HepG2 (cell line): Measurements from ENCODE around the gene ONECUT3. TPM values are rescaled to one million over a fixed set of nuclear protein-coding genes. Genes with fewer than 3 reads are reported as not detected.
A peak's percentile ranks its signal among the peaks of the same experiment; 100 is the strongest.

Experiments
- ATAC-seq: fragments of 200-7000 bp; cut with Tn5 transposase; 3 replicates; pipeline ENCODE4 v1.9.1; 2020; ENCODE audit warnings: mild to moderate bottlenecking, moderate library complexity
- BruUV-seq: library from RNA; stranded (reverse); fragments of 400-500 nt; replicated peaks from 2 replicates; lab custom pipeline; 2021; lab: Mats Ljungman, UMichigan
- CTCF ChIA-PET: fragments of 300-600 bp; formaldehyde crosslinking; extraction: SDS; loops from one replicate; lab custom pipeline; 2021; ENCODE audit warnings: low total read pairs, inconsistent platforms, low intra/inter-chr PET ratio; lab: Yijun Ruan, JAX
- POLR2A ChIA-PET: fragments of 350-600 bp; sonication (Branson Sonifier 250); formaldehyde crosslinking; loops from one replicate; lab custom pipeline; 2020; ENCODE audit warnings: antibody characterized with exemption, inconsistent platforms; lab: Yijun Ruan, JAX
- DNase-seq: peaks from one replicate; pipeline ENCODE4 v3.0.0-alpha.2; 2015; ENCODE audit warnings: low spot score
- FAIRE-seq: peaks from 3 replicates; lab custom pipeline; 2011; peaks lifted over from hg19 to GRCh38; lab: Jason Lieb, UNC
- H2AFZ ChIP-seq: one replicate; pipeline ENCODE4 v1.6.1; 2011; ENCODE audit warnings: low read length, inconsistent platforms
- H3K27ac ChIP-seq: fragments of 300-600 bp; 3 replicates; pipeline ENCODE4 v1.8.0; 2011; ENCODE audit warnings: mixed run types, mild to moderate bottlenecking, mixed read lengths, low read length, inconsistent platforms; ENCODE audit not compliant: insufficient read depth; ENCODE audit errors: extremely low read length
- H3K27me3 ChIP-seq, 2 experiments: fragments of 200-600 bp in 1 of 2; 2 replicates in 1 of 2; 3 replicates in 1 of 2; pipeline versions ENCODE4 v1.6.0 to v1.8.0; 2011; ENCODE audit warnings: low read length in 2 of 2, mild to moderate bottlenecking in 2 of 2, moderate library complexity in 2 of 2, inconsistent platforms in 1 of 2; ENCODE audit not compliant: insufficient read depth in 2 of 2, control insufficient read depth in 1 of 2
- H3K36me3 ChIP-seq, 2 experiments: fragments of 200-600 bp in 1 of 2; replicated peaks in 1 of 2; 2 replicates in 1 of 2; 3 replicates in 1 of 2; pipeline versions ENCODE4 v1.5.1 to v1.8.0; 2011; ENCODE audit warnings: low read length in 2 of 2, inconsistent platforms in 1 of 2; ENCODE audit not compliant: insufficient read depth in 2 of 2, control insufficient read depth in 1 of 2
- H3K4me1 ChIP-seq: 2 replicates; pipeline ENCODE4 v1.5.1; 2012; ENCODE audit warnings: low read length, inconsistent platforms; ENCODE audit not compliant: insufficient read depth
- H3K4me2 ChIP-seq: 2 replicates; pipeline ENCODE4 v1.6.0; 2011; ENCODE audit warnings: low read depth, low read length, inconsistent platforms
- H3K4me3 ChIP-seq, 3 experiments: fragments of 200-600 bp in 1 of 3; sonication (generic), shearing (Covaris generic) in 1 of 3; replicated peaks in 1 of 3; 2 replicates each; pipeline ENCODE4 v1.5.1; 2011 to 2016; ENCODE audit warnings: low read length in 3 of 3, inconsistent platforms in 2 of 3, low read depth in 2 of 3, mild to moderate bottlenecking in 2 of 3, control low read depth in 1 of 3, mixed read lengths in 1 of 3; ENCODE audit not compliant: insufficient read depth in 1 of 3
- H3K79me2 ChIP-seq: one replicate; pipeline ENCODE4 v1.6.1; 2011; ENCODE audit warnings: low read length, inconsistent platforms; ENCODE audit not compliant: insufficient read depth
- H3K9ac ChIP-seq: 2 replicates; pipeline ENCODE4 v1.6.0; 2011; ENCODE audit warnings: mild to moderate bottlenecking, low read depth, low read length, inconsistent platforms; ENCODE audit not compliant: insufficient read depth
- H3K9me3 ChIP-seq: 2 replicates; pipeline ENCODE4 v1.5.1; 2012; ENCODE audit warnings: mild to moderate bottlenecking, low read length
- H4K20me1 ChIP-seq: 2 replicates; pipeline ENCODE4 v1.6.0; 2011; ENCODE audit warnings: inconsistent platforms, mild to moderate bottlenecking, low read length, moderate library complexity; ENCODE audit not compliant: insufficient read depth
- AKNA ChIP-seq: sonication (generic); formaldehyde crosslinking; IDR thresholded peaks from 2 replicates; pipeline ENCODE4 v1.4.0; 2020; ENCODE audit warnings: missing genetic modification reagents, borderline replicate concordance
- ATF5 ChIP-seq: sonication (generic); formaldehyde crosslinking; IDR thresholded peaks from 2 replicates; pipeline ENCODE4 v1.4.0; 2020; ENCODE audit warnings: mild to moderate bottlenecking, low read depth, missing genetic modification reagents
- CEBPB ChIP-seq: IDR thresholded peaks from 2 replicates; pipeline ENCODE4 v1.6.1; 2011; ENCODE audit warnings: low read depth, low read length, improper control_type of control experiment, borderline replicate concordance
- DNMT1 ChIP-seq: sonication (generic); formaldehyde crosslinking; IDR thresholded peaks from 2 replicates; pipeline ENCODE4 v1.5.1; 2020; ENCODE audit warnings: mild to moderate bottlenecking, missing genetic modification reagents
- EED ChIP-seq: sonication (generic); formaldehyde crosslinking; IDR thresholded peaks from 2 replicates; pipeline ENCODE4 v1.5.0; 2020; ENCODE audit warnings: mild to moderate bottlenecking, missing genetic modification reagents
- FIP1L1 ChIP-seq: fragments of 200-400 bp; formaldehyde crosslinking; IDR thresholded peaks from 2 replicates; pipeline ENCODE4 v1.6.1; 2018; ENCODE audit warnings: low read depth, mild to moderate bottlenecking, low read length, moderate library complexity, borderline replicate concordance; ENCODE audit not compliant: insufficient read depth
- FOSL2 ChIP-seq: sonication (generic); formaldehyde crosslinking; IDR thresholded peaks from 2 replicates; pipeline ENCODE4 v1.4.0; 2020; ENCODE audit warnings: missing genetic modification reagents
- GMEB1 ChIP-seq: sonication (generic); formaldehyde crosslinking; IDR thresholded peaks from 2 replicates; pipeline ENCODE4 v1.5.1; 2020; ENCODE audit warnings: missing genetic modification reagents, mild to moderate bottlenecking, borderline replicate concordance
- MBD4 ChIP-seq: IDR thresholded peaks from 2 replicates; pipeline ENCODE4 v1.6.1; 2012; ENCODE audit warnings: low read length, inconsistent platforms, borderline replicate concordance
- NFIB ChIP-seq: sonication (generic); formaldehyde crosslinking; IDR thresholded peaks from 2 replicates; pipeline ENCODE4 v1.9.0; 2021; ENCODE audit warnings: missing genetic modification reagents, mild to moderate bottlenecking, borderline replicate concordance
- POLR2G ChIP-seq: fragments of 200-400 bp; formaldehyde crosslinking; IDR thresholded peaks from 2 replicates; pipeline ENCODE4 v1.6.1; 2018; ENCODE audit warnings: mild to moderate bottlenecking, low read depth, low read length, moderate library complexity
- REPIN1 ChIP-seq: sonication (generic); formaldehyde crosslinking; IDR thresholded peaks from 2 replicates; pipeline ENCODE4 v1.8.0; 2022; ENCODE audit warnings: missing genetic modification reagents, low read depth, mild to moderate bottlenecking, borderline replicate concordance
- ZBTB1 ChIP-seq: sonication (generic); formaldehyde crosslinking; IDR thresholded peaks from 2 replicates; pipeline ENCODE4 v1.4.0; 2020; ENCODE audit warnings: missing genetic modification reagents, borderline replicate concordance
- ZNF768 ChIP-seq: sonication (generic); formaldehyde crosslinking; IDR thresholded peaks from 2 replicates; pipeline ENCODE4 v1.4.0; 2020; ENCODE audit warnings: missing genetic modification reagents
- ZSCAN12 ChIP-seq: sonication (generic); formaldehyde crosslinking; IDR thresholded peaks from 2 replicates; pipeline ENCODE4 v1.9.0; 2021; ENCODE audit warnings: mild to moderate bottlenecking, missing genetic modification reagents
- WGBS: methylation state at CpG from one replicate; pipeline ENCODE4 v1.1.6; 2017; ENCODE audit warnings: low lambda C conversion rate; 5-methylcytosine and 5-hydroxymethylcytosine counted together
- in situ Hi-C: cut with HindIII; loops from 2 replicates; pipeline ENCODE4 v1.10.0; 2017; ENCODE audit warnings: low pct_unique_long_range_greater_than_20kb; ENCODE audit not compliant: extremely low pct_ligation_motif_present
- intact Hi-C: fragments of 100-400 bp; cut with micrococcal nuclease; formaldehyde crosslinking; loops from one replicate; pipeline ENCODE4 v1.10.0; 2022; ENCODE audit not compliant: unreplicated experiment
- polyA plus RNA-seq, 8 experiments: library from polyadenylated mRNA; depleted of rRNA in 3 of 8; stranded (reverse) in 7 of 8; unstranded in 1 of 8; fragments of >200 nt; fragmentation: Illumina TruSeq in 4 of 8; extraction: Trizol in 4 of 8; gene quantifications; 2 replicates each; pipeline versions ENCODE4 v1.2.1 to v1.2.3, GENCODE V29; 2011 to 2016; ENCODE audit warnings: low read depth in 4 of 8, missing spikeins in 1 of 8, mixed read lengths in 1 of 8; ENCODE audit not compliant: insufficient read depth in 1 of 8
- total RNA-seq, 5 experiments: library from RNA; depleted of rRNA; stranded (reverse); fragments of >200 nt; fragmentation: Illumina TruSeq; extraction: Trizol; gene quantifications; 2 replicates each; pipeline ENCODE4 v1.2.3, GENCODE V29; 2016; ENCODE audit warnings: low read depth in 1 of 5

The ONECUT3 gene
- total and polyA plus RNA-seq, 2 of the 13 experiments (the other 11 are each of a cell fraction or from before 2014, with no cell fraction given) = under 0.01 TPM; not detected in 1

- in situ Hi-C loops (no loop called here), intact Hi-C loops (no loop called here)
- peaks cover 4 to 16% of the 10 kb centered on the region in 2 experiments; a peak in 3 of 5 replicates for H3K36me3 ChIP-seq
- H3K9ac ChIP-seq = no peak overlapping the region
- no peak overlapping the region for H2AFZ ChIP-seq
- 0 out of 2 replicates have a peak, but pooled peaks cover 3% of the 10 kb centered on the region for H4K20me1 ChIP-seq
- H3K4me2 ChIP-seq = no peak overlapping the region
- ChIA-PET POLR2A (no interaction called here), CTCF (no interaction called here)
- no peaks in the 10 kb centered on the region for H3K9me3 ChIP-seq
- H3K27me3 ChIP-seq = no peaks in the 10 kb centered on the region
- BruUV-seq = no TSS peak
- H3K4me3 ChIP-seq = no peak overlapping the region
- H3K4me1 ChIP-seq = no peaks in the 10 kb centered on the region
- WGBS = 95% methylated on average over 14 of the region's 15 CpGs
- no peak for DNase-seq
- H3K27ac ChIP-seq = no peak overlapping the region
- TF ChIP-seq ZBTB1 (no peak), MBD4 (no peak), ZNF768 (no peak), EED (CRISPR knock-in tag) (no peak), GMEB1 (CRISPR knock-in tag) (no peak), FOSL2 (CRISPR knock-in tag) (no peak), AKNA (CRISPR knock-in tag) (no peak), CEBPB (peak; percentile 63), NFIB (no peak), ZSCAN12 (CRISPR knock-in tag) (no peak), ATF5 (CRISPR knock-in tag) (no peak), POLR2G (0 out of 2 replicates have a peak, but pooled peaks have one; percentile 26), REPIN1 (CRISPR knock-in tag) (no peak), DNMT1 (no peak), FIP1L1 (no peak)
- peaks cover 6% of the 10 kb centered on the region for H3K79me2 ChIP-seq
- FAIRE-seq = no peak
- ATAC-seq = no peak
Measured at GRCh38 chr19:1830568-1830967, 77.3 kb downstream of the ONECUT3 start.
